ENCODE data around the gene CIAPIN1. TPM values are rescaled to one million over a fixed set of nuclear protein-coding genes. Genes with fewer than 3 reads are reported as not detected.
A peak's percentile ranks its signal among the peaks of the same experiment; 100 is the strongest.

The CIAPIN1 gene
- polyA plus RNA-seq, 3 donors, result 24.0 to 46.5 (median 42.1) TPM

DNA sequence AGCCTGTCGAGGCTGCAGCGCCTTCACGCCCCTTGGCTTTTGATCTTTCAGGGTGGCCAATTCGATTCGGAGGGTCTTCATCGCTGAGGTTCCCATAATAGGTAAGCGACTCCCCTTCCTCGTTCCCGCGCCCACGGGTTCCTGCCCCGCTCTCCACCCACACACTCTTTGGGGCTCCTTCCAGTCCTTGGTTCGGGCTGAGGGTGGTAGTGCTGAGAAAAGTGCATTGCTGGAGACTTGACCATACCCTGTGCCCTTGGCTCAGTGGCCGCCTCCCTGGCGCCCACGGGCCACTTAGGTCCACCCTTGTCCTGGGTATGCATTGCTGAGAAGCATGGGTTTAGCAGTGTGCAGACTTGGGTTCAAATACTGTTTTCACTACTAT, 15.8 kb upstream of the CIAPIN1 start:
- Histone ChIP-seq H2AFZ (ENCODE audit: insufficient read depth, low read depth, low read length, poor library complexity, severe bottlenecking) (peak overlapping the region; percentile 78), H3K36me3 (replicated peaks in 1 of 2; ENCODE audit: control insufficient read depth in 1 of 2, insufficient read depth in 2 of 2, low read length in 2 of 2) (peaks cover 60 to 65% of the 10 kb centered on the region in 2 donors), H3K4me3 (replicated peaks in 1 of 3; ENCODE audit: low read depth in 2 of 3, low read length in 3 of 3) (peak overlapping the region; percentile 53 to 85 (median 74)), H3K4me1 (ENCODE audit: control insufficient read depth in 1 of 2, insufficient read depth in 2 of 2, low read length in 2 of 2) (peaks cover 9 to 11% of the 10 kb centered on the region in 2 donors), H3K27me3 (ENCODE audit: control insufficient read depth in 2 of 2, insufficient read depth in 2 of 2, low read length in 2 of 2) (no peaks in the 10 kb centered on the region), H3K4me2 (replicated peaks; ENCODE audit: extremely low read depth, low read length, poor library complexity, severe bottlenecking) (peak overlapping the region; percentile 88), H3K9me3 (replicated peaks in 1 of 2; ENCODE audit: control insufficient read depth in 1 of 2, insufficient read depth in 1 of 2, low read length in 2 of 2) (no peaks in the 10 kb centered on the region), H4K20me1 (ENCODE audit: insufficient read depth, low read length) (peaks cover 13% of the 10 kb centered on the region), H3K79me2 (ENCODE audit: insufficient read depth, low read length) (peaks cover 24% of the 10 kb centered on the region), H3K27ac (ENCODE audit: low read depth in 1 of 2, low read length in 2 of 2) (peak overlapping the region in 1 of 2 donors; percentile 80), H3K9ac (ENCODE audit: insufficient read depth, low read length, poor library complexity, severe bottlenecking) (peak overlapping the region; percentile 69)
- H3K27ac Mint-ChIP-seq, result peak overlapping the region; percentile 70 to 99 (median 97)
- peaks cover 0 to 3% (median 3%) of the 10 kb centered on the region in 3 donors for H3K27me3 Mint-ChIP-seq (ENCODE audit: low read depth in 3 of 3)
- intact Hi-C loops (cut with micrococcal nuclease), result loop anchor here in 1 of 2 donors (2.0 to 10.0 kb wide), 2 partner anchors 16 to 272 kb away; partner anchors contain the start of genes CIAPIN1, COQ9 and KATNB1
- H3K36me3 Mint-ChIP-seq, result peaks cover 66% of the 10 kb centered on the region in 2 donors
- DNase-seq, result no peak
- 0% methylated on average over 3 of the region's 16 CpGs for WGBS (ENCODE audit: insufficient coverage)
- peak overlapping the region; percentile 99 for H3K4me3 Mint-ChIP-seq
- TF ChIP-seq, protein P1, sequence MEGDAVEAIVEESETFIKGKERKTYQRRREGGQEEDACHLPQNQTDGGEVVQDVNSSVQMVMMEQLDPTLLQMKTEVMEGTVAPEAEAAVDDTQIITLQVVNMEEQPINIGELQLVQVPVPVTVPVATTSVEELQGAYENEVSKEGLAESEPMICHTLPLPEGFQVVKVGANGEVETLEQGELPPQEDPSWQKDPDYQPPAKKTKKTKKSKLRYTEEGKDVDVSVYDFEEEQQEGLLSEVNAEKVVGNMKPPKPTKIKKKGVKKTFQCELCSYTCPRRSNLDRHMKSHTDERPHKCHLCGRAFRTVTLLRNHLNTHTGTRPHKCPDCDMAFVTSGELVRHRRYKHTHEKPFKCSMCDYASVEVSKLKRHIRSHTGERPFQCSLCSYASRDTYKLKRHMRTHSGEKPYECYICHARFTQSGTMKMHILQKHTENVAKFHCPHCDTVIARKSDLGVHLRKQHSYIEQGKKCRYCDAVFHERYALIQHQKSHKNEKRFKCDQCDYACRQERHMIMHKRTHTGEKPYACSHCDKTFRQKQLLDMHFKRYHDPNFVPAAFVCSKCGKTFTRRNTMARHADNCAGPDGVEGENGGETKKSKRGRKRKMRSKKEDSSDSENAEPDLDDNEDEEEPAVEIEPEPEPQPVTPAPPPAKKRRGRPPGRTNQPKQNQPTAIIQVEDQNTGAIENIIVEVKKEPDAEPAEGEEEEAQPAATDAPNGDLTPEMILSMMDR (IDR thresholded peaks at IDR 0.05), result no peak
- H3K4me1 Mint-ChIP-seq, result peaks cover 22% of the 10 kb centered on the region
- no peaks in the 10 kb centered on the region for H3K9me3 Mint-ChIP-seq

- under 1% methylated on average over 33 of the region's 47 CpGs for WGBS (ENCODE audit: insufficient coverage)
- Mint-ChIP-seq H3K27me3 (ENCODE audit: low read depth in 3 of 3) (peaks cover 0 to 3% (median 2%) of the 10 kb centered on the region in 3 donors), H3K4me1 (peaks cover 22% of the 10 kb centered on the region), H3K4me3 (peak within 1 kb of the TSS; percentile 99), H3K36me3 (peaks cover 65 to 66% of the 10 kb centered on the region in 2 donors), H3K27ac (peak within 1 kb of the TSS; percentile 94 to 99 (median 97)), H3K9me3 (no peaks in the 10 kb centered on the region)
- DNase-seq, result peak; percentile 86 to 87 (median 87)
- H3K36me3 ChIP-seq (replicated peaks in 1 of 2; ENCODE audit: control insufficient read depth in 1 of 2, insufficient read depth in 2 of 2, low read length in 2 of 2), result peaks cover 60 to 65% of the 10 kb centered on the region in 2 donors
- H3K27me3 ChIP-seq (ENCODE audit: control insufficient read depth in 2 of 2, insufficient read depth in 2 of 2, low read length in 2 of 2), result no peaks in the 10 kb centered on the region
- H3K4me1 ChIP-seq (ENCODE audit: control insufficient read depth in 1 of 2, insufficient read depth in 2 of 2, low read length in 2 of 2), result peaks cover 9 to 11% of the 10 kb centered on the region in 2 donors
- TF ChIP-seq, protein P1 (IDR thresholded peaks at IDR 0.05), result peak; percentile 97
- H3K4me3 ChIP-seq (replicated peaks in 1 of 3; ENCODE audit: low read depth in 2 of 3, low read length in 3 of 3), result peak within 1 kb of the TSS; percentile 53 to 85 (median 74)
- H3K4me2 ChIP-seq (replicated peaks; ENCODE audit: extremely low read depth, low read length, poor library complexity, severe bottlenecking), result peak within 1 kb of the TSS; percentile 88
- no peaks in the 10 kb centered on the region for H3K9me3 ChIP-seq (replicated peaks in 1 of 2; ENCODE audit: control insufficient read depth in 1 of 2, insufficient read depth in 1 of 2, low read length in 2 of 2)
- peak within 1 kb of the TSS; percentile 69 for H3K9ac ChIP-seq (ENCODE audit: insufficient read depth, low read length, poor library complexity, severe bottlenecking)
- peaks cover 13% of the 10 kb centered on the region for H4K20me1 ChIP-seq (ENCODE audit: insufficient read depth, low read length)
- peak within 1 kb of the TSS; percentile 9 to 80 for H3K27ac ChIP-seq (ENCODE audit: low read depth in 1 of 2, low read length in 2 of 2)
- intact Hi-C loops (cut with micrococcal nuclease), result loop anchor here in 1 of 2 donors (2.0 to 10.0 kb wide), 2 partner anchors 16 to 272 kb away; partner anchors contain the start of genes CIAPIN1, COQ9 and KATNB1
- H2AFZ ChIP-seq (ENCODE audit: insufficient read depth, low read depth, low read length, poor library complexity, severe bottlenecking), result peak within 1 kb of the TSS; percentile 78
- peaks cover 24% of the 10 kb centered on the region for H3K79me2 ChIP-seq (ENCODE audit: insufficient read depth, low read length)
These were observed 15.2 kb upstream of the CIAPIN1 start, which contains the start of gene POLR2C for GRCh38 chr16:57462209-57462977. POLR2C (plus strand) TSS chr16:57462679; CDS start chr16:57462725, 46 bp downstream.

All from CD14-positive monocyte (primary cell).